NOMO-1 (cell line): ENCODE results near the gene SIGLEC11.
"Not testable (repeated sequence)": the region's sequence is repeated elsewhere in the genome, so short reads cannot be mapped to it uniquely, and the experiment has no call there.

Experiments
- DNase-seq, 2 experiments: peaks; one replicate each; lab custom pipeline; 2025; ENCODE audit not compliant: unreplicated experiment in 2 of 2; lab: John Stamatoyannopoulos, UW

The SIGLEC11 gene

DNA sequence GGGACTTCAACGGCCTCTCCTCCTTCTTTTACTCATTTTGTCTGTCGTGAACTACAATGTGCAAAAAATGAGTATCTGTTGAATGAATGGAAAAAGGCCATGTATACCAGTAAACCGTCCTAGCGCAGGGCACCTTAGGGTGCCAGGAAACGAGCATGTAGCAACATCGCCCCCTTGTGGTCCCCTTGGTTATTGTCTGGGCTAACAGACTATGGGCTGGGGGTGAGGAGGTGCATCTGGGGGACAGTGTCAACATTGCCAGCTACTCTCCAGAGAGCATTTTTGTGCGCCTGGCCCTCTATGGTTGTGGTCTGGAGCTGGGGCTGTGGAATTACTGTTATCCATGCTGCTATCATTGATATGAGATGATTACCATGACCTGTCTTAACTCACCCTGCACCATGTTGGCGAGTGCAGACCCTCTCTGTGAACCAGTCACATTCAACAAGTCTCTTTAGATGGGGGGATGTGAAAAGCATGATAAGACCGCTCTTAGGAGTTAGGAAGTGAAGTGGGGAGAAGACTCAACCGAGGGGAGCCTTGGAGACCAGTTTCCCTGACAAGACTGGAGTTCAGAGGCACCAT, 22.8 kb upstream of the SIGLEC11 start:
- DNase-seq: peak; percentile 52 to 69

DNA sequence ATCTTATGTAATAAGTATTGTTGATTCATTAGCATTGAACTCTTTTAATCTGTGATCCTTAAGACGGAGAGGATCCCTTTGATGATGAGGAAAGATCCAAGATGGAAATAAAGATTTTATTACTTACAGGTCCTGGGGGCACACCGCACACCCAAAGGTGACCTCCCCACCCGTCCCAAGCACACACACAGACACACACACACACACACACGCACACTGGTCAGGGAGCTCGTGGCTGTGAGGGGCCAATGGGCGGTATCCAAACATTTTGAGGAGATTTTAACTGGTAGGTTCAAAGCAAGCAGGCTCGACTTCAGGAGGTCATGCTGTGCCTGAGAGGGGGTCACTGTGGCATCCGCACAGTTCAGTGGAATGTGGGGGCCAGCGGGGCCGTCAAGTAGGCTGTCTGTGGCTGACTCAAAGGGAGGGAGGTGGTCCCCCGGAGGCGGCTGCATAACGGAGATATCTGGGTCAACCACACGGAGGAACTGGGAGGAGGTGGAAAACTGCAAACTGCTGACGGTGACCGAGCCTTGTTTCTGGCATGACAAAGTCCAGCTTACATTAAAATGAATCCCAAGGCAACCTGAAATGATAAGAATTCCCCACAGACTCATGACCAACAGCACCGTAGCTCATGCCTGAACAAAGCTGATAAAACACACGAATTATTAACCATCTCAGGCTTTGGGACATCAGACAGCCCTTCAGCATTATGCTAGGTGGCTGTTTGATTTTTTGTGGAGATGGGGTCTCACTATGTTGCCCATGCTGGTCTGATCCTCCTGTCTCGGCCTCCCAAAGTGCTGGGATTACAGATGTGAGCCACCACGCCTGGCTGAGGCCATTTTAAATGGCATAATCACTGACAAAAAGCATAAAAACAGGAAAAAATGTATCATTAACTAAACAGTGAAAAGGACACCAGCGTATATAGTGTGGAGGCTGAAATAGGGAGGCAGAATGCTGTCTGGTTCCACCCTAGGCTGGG, 20.9 kb upstream of the SIGLEC11 start:
- DNase-seq: no peak

DNA sequence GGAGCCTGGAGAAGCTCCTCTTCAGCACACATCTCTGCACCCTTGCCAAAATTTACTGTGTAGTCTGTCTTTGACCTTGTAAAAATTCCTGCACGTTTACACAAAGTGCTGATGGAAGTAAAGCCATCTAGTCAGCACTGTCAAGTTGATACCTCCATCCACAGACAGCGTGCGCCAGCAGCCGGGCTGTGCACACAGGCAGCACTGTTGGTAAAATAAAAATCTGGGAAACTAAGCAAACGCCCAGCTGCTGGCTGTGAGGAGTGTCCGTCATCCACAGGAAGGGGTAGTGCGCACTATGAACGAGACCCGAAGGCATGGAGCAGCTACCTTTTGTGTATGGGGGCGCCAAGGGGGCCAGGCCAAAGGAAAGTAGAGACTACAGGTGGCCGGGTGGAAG, 17.4 kb upstream of the SIGLEC11 start:
- DNase-seq: no peak

DNA sequence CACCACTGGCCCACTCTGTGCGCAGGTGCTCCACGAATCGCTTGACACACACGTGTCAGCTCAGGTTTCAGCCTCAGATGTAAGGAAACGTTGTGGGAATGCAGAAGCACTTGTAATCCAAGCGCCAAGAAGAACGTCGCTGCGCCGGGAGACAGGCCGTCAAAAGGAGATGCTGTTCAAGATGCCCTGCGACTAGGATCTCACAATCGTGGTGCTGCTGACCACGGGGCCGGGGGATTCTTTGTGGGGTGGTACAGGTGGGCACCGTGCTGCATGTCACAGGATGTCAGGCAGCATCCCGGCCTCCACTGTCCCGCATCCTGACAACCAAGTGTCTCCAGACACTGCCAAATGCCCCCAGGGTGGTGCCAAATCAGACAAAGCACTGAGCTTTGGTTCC, 16.9 kb upstream of the SIGLEC11 start:
- no peak for DNase-seq

DNA sequence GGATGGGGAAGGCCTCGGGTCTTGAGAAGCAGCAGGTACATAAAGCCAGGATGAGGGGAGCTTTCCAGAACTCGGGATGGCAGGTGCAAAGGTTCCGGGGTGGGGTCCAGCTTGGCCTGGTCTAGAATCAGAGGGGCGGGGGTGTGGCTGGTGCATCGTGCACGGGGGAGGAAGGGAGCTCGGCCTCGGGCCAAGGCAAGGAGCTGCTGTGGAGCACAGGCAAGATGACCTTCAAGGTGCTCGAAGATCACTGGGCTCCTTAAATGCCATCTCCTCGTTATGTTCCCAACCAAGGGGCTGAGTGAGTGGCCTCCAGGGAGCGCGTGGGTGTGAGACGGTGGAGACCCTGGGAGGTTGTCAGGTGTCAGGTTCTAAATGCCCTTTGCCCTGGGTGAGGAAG, 16.1 kb upstream of the SIGLEC11 start:
- no peak for DNase-seq

DNA sequence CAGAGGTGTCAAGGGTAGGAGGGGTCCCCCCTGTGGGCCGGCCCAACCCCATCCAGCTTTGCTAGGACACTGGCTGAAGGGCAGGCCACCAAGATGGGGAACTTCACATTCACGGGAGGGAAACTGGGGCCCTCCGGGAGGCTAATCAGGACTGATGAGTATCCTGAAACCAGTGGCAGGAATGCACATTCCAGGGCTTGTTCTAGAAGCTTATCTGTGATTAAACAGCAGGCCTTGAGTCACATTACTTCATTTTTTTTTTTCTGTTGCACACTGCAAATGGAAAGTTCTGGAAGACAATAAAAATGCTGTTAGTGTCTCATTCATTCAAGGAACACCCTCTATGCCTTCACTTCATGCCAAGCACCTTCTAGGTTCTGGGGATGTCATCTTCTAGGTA, 15.5 kb upstream of the SIGLEC11 start:
- no peak for DNase-seq

DNA sequence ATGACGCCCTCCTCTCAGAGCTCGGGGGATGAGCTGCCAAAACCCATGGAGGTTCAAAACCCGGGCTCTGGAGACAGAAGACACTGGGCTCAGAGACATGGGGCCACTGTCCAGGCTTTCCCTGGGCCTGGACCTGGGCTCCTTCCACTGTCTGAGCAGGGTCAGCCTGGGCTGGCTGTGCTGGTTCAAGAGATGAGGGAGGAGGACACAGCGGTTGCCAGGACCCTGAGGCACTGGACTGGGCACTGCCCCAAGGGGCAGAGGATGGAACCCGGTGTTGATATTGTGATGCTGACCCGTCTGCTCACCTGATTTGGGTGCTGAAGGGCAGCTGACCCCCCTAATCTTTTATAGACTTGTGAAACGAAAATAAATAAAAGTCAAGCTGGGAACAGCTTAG, 14.1 kb upstream of the SIGLEC11 start:
- DNase-seq: no peak

DNA sequence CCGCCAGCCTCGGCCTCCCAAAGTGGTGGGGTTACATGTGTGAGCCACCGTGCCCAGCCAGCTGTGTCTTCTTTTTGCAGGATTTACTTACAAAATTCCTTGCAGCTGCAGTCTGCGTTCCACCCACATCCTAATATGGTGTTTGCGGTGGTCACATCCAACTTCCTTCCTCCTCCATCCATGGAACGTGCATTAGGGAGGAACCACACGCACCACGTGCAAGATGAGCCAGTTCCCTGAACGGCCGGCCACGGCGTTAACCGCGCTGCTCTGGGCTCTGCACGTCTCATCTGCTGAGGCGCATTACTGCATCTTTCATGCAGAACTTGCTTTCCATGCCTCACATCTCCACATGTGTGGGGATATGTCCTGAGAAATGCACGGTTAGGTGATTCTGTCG, 13.0 kb upstream of the SIGLEC11 start:
- DNase-seq: no peak

DNA sequence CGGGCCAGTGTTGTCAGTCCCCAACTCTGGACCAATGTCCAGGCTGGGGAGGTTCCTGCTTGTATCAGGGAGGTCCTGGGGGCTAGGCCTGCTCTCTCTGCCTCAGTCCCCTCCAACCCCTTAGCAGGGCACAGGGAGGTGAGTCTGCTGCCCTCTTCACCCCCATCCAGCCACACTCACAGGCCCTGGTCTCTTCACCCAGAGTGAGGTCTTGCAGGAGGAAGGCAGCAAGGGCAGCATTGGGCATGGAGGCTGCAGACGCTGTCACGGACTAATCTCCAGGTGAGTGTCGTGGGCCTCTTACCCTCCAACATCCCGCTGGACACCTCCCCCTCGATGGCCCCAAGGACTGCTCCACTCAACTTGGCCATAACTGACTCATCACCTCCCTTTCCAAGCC, 11.9 kb upstream of the SIGLEC11 start:
- DNase-seq: no peak

DNA sequence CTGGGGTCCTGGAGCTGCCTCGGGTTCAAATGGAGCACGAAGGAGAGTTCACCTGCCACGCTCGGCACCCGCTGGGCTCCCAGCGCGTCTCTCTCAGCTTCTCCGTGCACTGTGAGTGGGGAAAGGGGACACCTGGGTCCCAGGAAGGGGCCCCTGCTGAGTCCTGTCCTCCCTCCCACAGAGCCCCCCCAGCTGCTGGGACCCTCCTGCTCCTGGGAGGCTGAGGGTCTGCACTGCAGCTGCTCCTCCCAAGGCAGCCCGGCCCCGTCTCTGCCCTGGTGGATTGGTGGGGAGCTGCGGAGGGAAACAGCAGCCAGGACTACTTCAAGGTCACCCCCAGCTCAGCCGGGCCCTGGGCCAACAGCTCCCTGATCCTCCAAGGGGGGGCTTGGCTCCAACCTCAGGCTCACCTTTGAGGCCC, 11.0 kb upstream of the SIGLEC11 start:
- no peak for DNase-seq

DNA sequence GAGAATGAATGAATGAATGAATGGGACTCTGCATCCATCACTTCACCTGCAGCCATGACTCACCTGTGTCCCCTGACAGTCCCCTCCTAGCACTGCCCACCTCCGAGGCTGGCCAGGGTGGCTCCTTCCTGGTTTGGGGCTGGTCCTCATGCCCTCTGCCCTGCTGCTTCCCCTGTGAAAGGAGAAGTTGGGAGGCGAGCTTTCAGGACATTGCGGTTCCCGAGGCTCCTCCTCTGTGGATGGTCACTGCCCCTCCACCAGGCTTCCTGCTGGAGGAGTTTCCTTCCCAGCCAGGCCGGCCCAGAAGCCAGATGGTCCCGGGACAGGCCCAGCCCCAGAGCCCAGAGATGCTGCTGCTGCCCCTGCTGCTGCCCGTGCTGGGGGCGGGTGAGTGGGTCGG, 8.4 kb upstream of the SIGLEC11 start:
- not testable (repeated sequence) for DNase-seq

DNA sequence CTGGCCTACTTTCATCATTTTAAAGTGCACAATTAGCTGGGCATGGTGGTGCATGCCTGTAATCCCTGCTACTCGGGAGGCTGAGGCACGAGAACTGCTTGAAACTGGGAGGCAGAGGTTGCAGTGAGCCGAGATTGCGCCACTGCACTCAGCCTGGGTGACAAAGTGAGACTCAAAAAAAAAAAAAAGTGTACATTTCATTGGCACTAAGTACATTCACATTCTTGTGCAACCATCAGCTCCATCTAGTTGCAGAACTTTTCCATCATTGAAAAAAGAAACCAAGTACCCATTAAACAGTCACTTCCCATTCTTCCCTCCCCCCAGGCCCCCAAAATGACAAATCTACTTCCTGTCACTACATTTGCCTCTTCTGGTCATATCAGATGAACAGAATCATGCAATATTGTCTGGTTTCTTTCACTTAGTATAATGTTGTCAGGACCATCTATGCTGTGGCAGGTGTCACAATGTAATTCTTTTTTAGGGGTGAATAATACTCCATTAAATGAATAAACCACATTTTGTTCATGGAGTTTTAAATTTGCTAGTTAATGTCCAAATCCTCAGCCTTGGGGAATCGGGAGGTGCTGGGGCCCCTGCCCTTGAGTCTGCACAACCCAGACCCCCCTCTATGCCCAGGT, 7.4 kb upstream of the SIGLEC11 start:
- DNase-seq: peak; percentile 29 to 78

DNA sequence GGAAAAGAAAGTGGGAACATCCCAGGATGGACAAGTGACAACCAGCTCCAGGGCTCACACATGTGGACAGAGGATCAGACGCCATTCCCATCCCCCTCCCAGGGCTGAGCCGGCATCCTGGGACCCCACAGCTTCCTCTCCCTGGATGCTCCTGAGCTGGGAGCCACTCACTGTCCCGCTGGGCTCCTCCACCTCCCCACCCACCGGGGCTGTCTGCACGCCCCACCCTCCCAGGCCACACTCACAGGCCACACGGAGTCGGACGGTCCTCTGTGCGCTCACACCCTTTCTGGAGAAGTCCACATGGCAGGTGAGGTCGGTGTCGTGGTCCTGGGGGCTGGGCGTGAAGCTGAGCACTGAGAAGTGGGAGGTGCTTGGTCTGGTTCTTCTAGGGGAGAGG, 1.1 kb downstream of the SIGLEC11 start:
- DNase-seq: not testable (repeated sequence)

DNA sequence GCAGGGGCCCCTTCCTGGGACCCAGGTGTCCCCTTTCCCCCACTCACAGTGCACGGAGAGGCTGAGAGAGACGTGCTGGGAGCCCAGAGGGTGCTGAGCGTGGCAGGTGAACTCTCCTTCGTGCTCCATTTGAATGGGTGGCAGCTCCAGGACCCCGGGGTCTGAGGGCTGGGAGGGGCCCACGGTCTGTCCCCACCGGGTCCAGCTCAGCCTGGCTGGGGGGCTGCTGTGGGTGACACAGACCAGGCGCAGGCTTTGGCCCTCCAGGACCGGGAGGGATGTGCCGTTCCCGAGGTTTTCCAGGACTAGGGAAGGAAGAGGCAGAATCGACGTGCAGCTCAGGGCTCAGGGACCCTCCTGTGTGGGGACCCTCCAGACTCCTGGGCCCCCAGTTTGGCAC, 2.4 kb downstream of the SIGLEC11 start:
- not testable (repeated sequence) for DNase-seq

DNA sequence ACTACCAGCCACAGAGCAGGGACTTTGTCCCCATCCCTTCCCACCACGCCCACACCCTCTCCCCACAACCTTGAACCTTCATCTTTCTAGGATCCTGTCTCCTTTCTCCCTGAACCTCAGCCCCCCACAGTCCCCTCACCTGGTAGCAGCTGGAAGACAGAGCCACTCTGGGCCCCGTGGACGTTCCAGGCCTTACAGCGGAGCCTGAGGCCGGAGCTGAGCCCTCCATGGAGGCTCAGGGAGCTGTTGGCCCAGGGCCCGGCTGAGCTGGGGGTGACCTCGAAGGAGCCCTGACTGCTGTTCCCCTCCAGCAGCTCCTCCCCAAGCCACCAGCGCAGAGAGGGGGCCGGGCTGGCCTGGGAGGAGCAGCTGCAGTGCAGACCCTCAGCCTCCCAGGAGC, 2.8 kb downstream of the SIGLEC11 start:
- DNase-seq: not testable (repeated sequence)

DNA sequence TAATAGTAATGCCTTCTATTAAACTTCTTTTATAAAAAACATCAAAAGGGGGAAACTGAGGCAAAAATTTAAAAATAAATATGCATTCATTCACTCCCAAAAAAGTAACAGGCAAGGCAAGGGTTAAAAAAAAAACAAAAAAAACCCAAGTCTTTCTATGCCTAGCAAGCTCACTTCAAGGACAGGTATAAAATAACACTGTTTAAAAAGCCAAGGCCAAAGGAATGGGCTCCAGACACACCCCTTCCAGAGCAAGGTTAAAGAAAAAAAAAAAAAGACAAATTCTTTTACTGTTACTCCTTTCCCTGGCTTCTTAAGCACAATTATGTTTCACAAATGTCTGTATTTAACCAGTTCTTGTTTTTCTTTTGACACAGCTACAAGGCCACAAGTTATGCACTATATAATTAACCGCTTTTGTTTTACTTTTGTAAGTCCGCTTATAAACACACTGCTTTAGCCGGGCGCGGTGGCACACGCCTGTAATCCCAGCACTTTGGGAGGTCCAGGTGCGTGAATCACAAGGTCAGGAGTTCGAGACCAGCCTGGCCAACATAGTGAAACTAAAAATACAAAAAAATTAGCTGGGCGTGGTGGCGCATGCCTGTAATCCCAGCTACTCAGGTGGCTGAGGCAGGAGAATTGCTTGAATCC, 3.6 kb downstream of the SIGLEC11 start:
- no peak for DNase-seq

DNA sequence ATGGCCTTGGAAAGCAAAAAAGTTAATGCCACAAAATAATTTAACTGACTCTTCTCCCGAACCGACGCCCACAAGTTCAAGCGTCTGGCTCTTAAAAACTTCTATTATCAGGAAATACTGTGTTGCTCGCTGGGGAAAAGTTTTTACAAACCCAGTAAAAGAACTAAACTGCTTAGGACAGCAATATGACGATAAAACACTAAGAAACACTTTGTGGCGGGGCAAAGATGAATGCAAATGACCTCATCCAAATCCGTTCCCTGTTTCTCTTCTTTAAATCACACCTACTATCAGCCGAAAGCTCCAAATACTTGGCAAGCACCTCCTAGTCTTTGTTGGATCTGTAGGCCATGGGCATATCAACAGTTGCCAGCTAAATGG, 4.9 kb downstream of the SIGLEC11 start:
- no peak for DNase-seq

DNA sequence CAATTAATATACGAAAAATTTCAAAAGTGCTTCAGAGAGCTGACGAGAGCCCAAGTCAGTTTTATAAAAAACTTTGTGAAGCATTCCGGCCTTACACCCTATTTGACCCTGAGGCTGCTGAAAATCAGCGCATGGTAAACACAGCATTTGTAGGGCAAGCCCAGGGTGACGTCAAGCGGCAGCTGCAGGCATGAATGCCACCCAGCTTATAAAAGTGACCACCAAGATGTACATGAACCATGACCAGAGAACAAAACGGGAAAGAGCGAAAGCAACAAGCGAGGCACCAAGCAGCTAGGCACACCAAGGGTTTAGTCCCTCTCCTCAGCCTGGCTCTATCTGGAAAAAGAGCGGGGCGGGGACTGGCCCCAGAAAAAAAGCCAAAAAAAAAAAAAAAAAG, 6.0 kb downstream of the SIGLEC11 start:
- no peak for DNase-seq

DNA sequence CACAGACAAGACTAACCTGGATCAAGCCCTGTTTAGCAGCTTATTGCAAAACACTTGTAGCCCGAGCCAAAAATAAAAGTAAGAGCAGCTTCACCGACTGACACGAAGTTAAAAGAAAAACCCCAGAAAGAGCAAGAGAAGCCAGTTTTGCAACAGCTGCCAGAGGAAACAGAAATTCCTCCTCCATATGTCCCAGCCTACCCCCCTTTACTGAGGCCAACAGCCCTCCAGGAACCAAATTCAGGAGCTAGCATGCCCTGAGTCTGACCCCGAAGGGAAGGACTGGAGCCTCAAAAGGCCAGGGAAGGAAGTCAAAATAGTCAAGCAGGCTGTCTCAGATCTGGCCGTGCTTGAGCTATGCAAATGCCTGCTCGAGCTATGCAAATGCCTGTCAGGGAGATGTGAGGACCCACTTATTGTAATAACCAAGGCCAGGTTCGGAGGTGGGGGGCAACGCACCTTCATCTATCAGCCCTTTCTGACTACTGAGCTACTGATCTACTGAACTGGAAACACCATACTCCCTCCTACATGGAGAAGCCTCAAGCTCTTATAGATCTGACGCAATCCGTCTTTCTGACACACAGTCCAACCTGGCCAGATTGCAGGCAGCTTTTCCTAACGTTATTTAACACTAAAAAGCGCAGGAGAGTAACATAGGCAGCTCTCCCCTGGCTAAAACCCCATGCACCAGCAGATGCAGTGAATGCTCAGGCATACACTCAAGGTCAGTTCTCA, 6.7 kb downstream of the SIGLEC11 start:
- peak; percentile 59 for DNase-seq

DNA sequence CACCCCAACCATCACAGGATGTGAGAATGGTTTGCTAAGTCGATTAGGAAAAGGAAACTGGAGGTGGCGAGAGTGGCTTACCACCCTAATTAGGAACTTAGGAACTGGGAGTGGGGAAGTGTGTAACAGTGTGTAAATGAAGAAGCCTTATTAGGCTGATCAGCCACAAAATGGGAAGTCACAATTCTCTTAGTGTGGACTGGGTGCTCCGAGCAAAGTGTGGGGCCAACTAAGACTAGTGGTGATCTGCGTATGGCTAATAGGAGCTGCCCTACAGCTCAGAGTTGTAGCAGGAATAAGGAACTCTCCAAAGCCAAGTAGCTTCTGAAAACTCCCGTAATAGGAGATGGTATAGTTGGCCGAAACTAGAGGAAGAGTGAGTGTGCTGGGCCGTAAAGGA, 7.6 kb downstream of the SIGLEC11 start:
- DNase-seq: peak; percentile 41 to 55

DNA sequence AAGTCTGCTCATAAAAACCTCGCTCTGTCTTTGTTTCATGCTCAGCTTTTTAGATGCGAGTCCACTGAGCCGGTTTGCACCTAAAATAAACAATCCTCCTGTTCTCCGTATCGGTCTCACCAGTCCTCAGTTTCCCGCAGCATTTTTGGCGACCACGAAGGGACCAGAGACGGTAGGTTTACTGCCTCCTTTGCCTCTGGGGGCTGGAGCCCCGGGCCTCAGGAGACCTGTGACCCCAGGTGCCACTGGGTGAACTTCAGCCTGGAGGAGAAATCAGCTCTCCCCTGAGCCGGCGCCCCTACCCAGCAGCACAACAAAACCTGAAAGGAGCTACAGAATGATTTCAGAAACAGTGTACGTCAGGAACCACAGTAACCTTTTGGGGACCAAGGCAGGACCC, 8.1 kb downstream of the SIGLEC11 start:
- DNase-seq: no peak
